Loucy (cell line): ENCODE data around the gene SIDT2.

Experiments
- H2AFZ ChIP-seq: fragments of 200-600 bp; sonication (generic); 2 replicates; pipeline ENCODE4 v1.6.0; 2016; ENCODE audit warnings: antibody characterized with exemption, mild to moderate bottlenecking, low read length, moderate library complexity
- H3F3A ChIP-seq: fragments of 200-600 bp; 2 replicates; pipeline ENCODE4 v1.6.0; 2016; ENCODE audit warnings: antibody characterized with exemption, low read depth, mild to moderate bottlenecking
- H3K27me3 ChIP-seq: fragments of 200-600 bp; sonication (generic); 2 replicates; pipeline ENCODE4 v1.6.1; 2014; ENCODE audit warnings: low read length, mild to moderate bottlenecking; ENCODE audit not compliant: insufficient read depth, poor library complexity, severe bottlenecking
- H3K36me3 ChIP-seq: fragments of 200-600 bp; sonication (generic); 2 replicates; pipeline ENCODE4 v1.6.1; 2016; ENCODE audit warnings: low read length; ENCODE audit not compliant: insufficient read depth
- H3K4me1 ChIP-seq: fragments of 200-600 bp; sonication (generic); 2 replicates; pipeline ENCODE4 v1.5.1; 2014; ENCODE audit warnings: low read length, mild to moderate bottlenecking; ENCODE audit not compliant: insufficient read depth, poor library complexity, severe bottlenecking
- H3K4me2 ChIP-seq: fragments of 200-600 bp; sonication (generic); 2 replicates; pipeline ENCODE4 v1.6.0; 2014; ENCODE audit warnings: antibody characterized with exemption, low read length, low read depth, mild to moderate bottlenecking; ENCODE audit not compliant: poor library complexity, severe bottlenecking
- H3K4me3 ChIP-seq: fragments of 200-600 bp; sonication (generic); 2 replicates; pipeline ENCODE4 v1.5.1; 2014; ENCODE audit warnings: low read length, mild to moderate bottlenecking, mixed read lengths; ENCODE audit not compliant: poor library complexity, severe bottlenecking
- H3K79me2 ChIP-seq: fragments of 200-600 bp; sonication (generic); 2 replicates; pipeline ENCODE4 v1.6.1; 2014; ENCODE audit warnings: low read length; ENCODE audit not compliant: insufficient read depth
- H3K9ac ChIP-seq: fragments of 200-600 bp; sonication (generic); 2 replicates; pipeline ENCODE4 v1.6.0; 2014; ENCODE audit warnings: mild to moderate bottlenecking, low read depth, low read length, moderate library complexity; ENCODE audit not compliant: poor library complexity, severe bottlenecking
- H3K9me2 ChIP-seq: fragments of 200-600 bp; sonication (generic); replicated peaks from 2 replicates; pipeline ENCODE4 v1.6.1; 2016; ENCODE audit warnings: low read depth, low read length, mixed read lengths
- H3K9me3 ChIP-seq: fragments of 200-600 bp; sonication (generic); 2 replicates; pipeline ENCODE4 v1.6.1; 2014; ENCODE audit warnings: mild to moderate bottlenecking, antibody characterized with exemption, low read length, low read depth; ENCODE audit not compliant: insufficient read depth
- H4K20me1 ChIP-seq: fragments of 200-600 bp; sonication (generic); 2 replicates; pipeline ENCODE4 v1.6.0; 2014; ENCODE audit warnings: antibody characterized with exemption, low read length, mild to moderate bottlenecking; ENCODE audit not compliant: insufficient read depth, poor library complexity, severe bottlenecking
- EZH2phosphoT487 ChIP-seq: fragments of 200-600 bp; IDR thresholded peaks from 2 replicates; pipeline ENCODE4 v1.6.1; 2018; ENCODE audit warnings: antibody characterized with exemption, mild to moderate bottlenecking, moderate library complexity, borderline replicate concordance
- TF ChIP-seq, protein P1 (sequence below): fragments of 200-600 bp; sonication (generic); conservative IDR thresholded peaks from 2 replicates; pipeline ENCODE4 v1.5.1; 2014; ENCODE audit warnings: mild to moderate bottlenecking, antibody characterized with exemption, low read length

The SIDT2 gene

DNA sequence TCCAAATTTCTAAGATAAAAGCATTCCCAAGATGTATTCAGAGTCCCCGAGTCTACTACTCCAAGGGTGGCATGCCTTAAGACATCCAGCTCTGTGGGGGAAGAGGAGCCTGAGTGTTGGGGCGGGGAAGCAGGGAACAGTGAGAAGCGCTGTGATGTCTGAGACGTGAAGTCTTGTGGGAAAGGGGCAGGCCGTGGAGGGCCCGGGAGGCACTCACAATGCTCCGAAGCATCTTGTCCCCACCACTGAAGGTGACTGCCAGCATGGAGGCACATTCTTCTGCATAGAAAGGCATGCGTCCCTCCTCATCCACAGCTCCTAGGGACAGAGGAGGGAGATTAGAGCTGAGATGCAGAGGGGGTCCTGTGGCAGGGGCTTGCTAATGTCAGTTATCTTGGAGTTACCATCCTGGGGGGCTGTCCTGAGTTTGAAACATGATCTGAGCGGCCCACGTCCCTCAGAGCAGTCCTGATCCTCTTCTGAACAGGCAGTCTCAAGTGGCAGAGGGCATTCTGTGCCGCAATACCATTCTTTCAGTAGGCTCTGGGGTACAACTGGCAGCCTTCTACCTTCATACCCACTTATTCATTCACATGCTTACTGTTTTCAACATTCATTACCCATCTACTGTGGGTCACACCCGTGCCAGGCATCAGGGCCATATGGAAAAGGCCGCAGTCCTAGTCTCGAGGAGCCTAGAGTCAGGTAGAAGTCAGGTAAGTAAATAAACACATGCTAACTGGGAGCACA, 44.6 kb downstream of the SIDT2 start:
- H3F3A ChIP-seq = no peaks in the 10 kb centered on the region
- no peaks in the 10 kb centered on the region for H4K20me1 ChIP-seq
- no peaks in the 10 kb centered on the region for H3K27me3 ChIP-seq
- no peaks in the 10 kb centered on the region for H3K9me2 ChIP-seq
- no peak overlapping the region for H3K4me3 ChIP-seq
- TF ChIP-seq, protein P1, sequence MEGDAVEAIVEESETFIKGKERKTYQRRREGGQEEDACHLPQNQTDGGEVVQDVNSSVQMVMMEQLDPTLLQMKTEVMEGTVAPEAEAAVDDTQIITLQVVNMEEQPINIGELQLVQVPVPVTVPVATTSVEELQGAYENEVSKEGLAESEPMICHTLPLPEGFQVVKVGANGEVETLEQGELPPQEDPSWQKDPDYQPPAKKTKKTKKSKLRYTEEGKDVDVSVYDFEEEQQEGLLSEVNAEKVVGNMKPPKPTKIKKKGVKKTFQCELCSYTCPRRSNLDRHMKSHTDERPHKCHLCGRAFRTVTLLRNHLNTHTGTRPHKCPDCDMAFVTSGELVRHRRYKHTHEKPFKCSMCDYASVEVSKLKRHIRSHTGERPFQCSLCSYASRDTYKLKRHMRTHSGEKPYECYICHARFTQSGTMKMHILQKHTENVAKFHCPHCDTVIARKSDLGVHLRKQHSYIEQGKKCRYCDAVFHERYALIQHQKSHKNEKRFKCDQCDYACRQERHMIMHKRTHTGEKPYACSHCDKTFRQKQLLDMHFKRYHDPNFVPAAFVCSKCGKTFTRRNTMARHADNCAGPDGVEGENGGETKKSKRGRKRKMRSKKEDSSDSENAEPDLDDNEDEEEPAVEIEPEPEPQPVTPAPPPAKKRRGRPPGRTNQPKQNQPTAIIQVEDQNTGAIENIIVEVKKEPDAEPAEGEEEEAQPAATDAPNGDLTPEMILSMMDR = no peak
- no peak for TF ChIP-seq EZH2phosphoT487
- H3K9me3 ChIP-seq = no peaks in the 10 kb centered on the region
- H3K36me3 ChIP-seq = peaks cover 39% of the 10 kb centered on the region; the same call in 1 of the 2 replicates
- no peak overlapping the region for H3K4me2 ChIP-seq
- H3K9ac ChIP-seq = no peak overlapping the region
- H3K79me2 ChIP-seq = no peaks in the 10 kb centered on the region
- no peak overlapping the region for H2AFZ ChIP-seq
- no peaks in the 10 kb centered on the region for H3K4me1 ChIP-seq

DNA sequence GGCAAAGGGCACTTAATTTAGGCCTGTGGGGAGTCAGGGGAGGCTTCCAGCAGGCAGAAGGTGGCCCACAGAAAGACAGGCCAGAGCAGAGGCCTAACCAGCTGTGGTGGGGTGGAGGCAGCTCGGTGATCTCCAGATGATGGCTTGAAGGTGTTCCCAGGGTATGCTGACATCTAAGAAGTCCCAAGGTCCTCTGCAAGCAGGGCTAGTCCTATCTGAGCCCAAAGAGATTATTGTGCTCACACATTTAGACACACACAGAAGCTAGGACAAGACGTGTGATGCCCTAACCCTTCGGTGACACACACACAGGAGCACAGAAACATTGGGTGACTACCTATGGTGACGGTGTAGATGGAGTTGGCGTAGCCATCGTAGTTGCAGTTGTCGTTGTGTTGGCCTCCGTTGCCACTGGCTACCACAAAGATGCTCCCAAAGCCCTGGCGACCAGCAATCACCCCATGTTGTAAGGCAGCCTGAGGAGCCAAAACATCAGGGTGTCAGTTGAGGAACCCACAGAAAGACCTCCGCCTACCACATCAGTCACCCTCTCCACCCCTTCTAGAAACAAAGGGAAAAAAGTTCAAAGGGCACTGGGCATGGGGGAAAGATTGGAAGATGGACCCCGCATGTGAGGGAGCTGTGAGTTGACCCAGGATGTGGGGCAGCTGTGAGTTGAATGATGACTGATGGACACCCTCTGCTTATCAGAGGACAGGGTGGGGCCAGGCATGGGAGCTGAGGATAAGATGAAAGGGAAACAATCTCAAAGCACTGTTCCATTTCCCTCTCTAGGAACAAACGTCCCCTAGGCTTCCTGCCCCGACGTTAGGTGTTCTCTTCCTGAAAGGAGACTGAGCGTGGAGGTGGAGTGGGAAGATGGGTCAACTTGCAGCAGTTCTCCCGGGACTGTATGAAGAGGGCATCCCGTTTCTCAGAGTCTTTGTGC, 45.5 kb downstream of the SIDT2 start:
- no peak overlapping the region for H3K4me3 ChIP-seq
- no peak overlapping the region for H3K9ac ChIP-seq
- H2AFZ ChIP-seq = no peak overlapping the region
- H3F3A ChIP-seq = no peaks in the 10 kb centered on the region
- H3K4me1 ChIP-seq = no peaks in the 10 kb centered on the region
- no peaks in the 10 kb centered on the region for H3K27me3 ChIP-seq
- TF ChIP-seq EZH2phosphoT487 = no peak
- TF ChIP-seq, protein P1 = no peak
- no peaks in the 10 kb centered on the region for H3K9me2 ChIP-seq
- H3K9me3 ChIP-seq = no peaks in the 10 kb centered on the region
- peaks cover 35% of the 10 kb centered on the region; the same call in 1 of the 2 replicates for H3K36me3 ChIP-seq
- H3K4me2 ChIP-seq = no peak overlapping the region
- H3K79me2 ChIP-seq = peaks cover 2% of the 10 kb centered on the region; the same call in 1 of the 2 replicates
- no peaks in the 10 kb centered on the region for H4K20me1 ChIP-seq

DNA sequence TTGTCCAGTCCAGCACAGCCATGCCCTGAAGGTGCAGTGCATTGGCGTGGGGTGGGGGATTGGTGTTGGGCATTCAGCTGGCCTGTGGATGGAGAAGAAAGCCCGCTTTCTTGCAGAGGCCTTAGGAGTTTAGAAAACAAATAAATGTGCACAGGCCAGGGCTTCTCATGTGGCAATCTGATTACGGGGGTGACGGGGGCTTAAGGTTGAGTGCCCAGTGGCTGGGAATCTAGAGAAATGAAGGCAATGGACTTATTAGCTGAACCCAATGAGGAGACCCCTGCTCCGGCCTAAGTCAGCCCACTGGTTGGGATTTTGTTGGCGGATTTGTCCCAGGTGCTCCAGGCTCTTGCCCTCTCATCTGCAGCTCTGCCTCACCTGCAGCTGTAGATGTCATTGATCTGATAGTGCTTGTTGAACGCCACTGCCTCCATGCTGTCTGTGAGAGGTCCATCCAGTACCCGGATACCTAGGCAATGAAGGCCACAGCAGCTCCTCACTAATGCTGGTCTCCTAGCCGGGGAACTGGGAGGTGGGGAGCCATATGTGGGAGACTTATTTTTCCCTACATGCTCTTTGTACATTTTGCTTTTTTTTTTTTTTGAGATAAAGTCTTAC, 47.1 kb downstream of the SIDT2 start:
- Histone ChIP-seq H3F3A (no peaks in the 10 kb centered on the region), H3K9ac (no peak overlapping the region), H3K4me1 (peaks cover 12% of the 10 kb centered on the region), H3K27me3 (no peaks in the 10 kb centered on the region), H4K20me1 (no peaks in the 10 kb centered on the region), H3K36me3 (peaks cover 31% of the 10 kb centered on the region; the same call in 1 of the 2 replicates), H3K9me2 (no peaks in the 10 kb centered on the region), H3K4me2 (no peak overlapping the region), H3K4me3 (no peak overlapping the region), H3K9me3 (no peaks in the 10 kb centered on the region), H3K79me2 (peaks cover 19% of the 10 kb centered on the region), H2AFZ (no peak overlapping the region)
- TF ChIP-seq, protein P1 = no peak
- TF ChIP-seq EZH2phosphoT487 = no peak
